Measurements from ENCODE around the gene HSPA8.

The HSPA8 gene

DNA sequence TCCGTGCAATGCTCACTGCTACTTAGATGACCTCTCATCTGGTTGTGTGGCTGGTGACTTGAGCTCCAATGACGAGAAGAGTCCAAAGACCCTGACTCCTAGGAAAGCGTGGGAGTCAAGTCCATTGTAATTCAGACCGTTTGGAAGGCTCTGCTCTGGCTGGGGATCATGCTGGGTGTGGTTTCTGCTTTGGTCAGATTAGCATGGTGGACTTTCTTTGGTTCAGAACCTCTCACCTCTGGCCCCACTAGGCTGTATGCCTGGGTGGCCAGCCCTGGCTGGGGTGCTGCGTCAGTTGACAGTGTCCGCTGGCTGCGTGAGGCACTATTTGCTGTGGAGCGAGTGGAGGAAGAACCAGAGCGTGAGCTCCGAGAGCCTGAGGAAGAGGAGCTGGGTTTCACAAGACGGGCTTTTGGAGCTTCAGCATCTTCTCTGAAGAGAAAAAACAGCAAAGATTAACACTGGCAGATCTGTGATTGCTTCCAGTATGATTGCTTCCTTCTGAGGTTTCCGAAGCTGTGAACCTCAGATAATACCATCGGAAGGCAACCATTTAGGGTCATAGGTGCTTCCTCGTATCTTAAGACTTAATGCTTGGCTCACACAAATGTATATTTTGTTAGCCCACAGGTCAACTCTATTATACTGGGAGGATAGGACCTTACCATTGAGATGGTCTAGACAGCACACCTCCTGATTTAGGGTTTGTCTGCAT, 11.6 kb upstream of the HSPA8 start:
- Histone ChIP-seq H3F3A (ENCODE audit: insufficient read depth, low read length) (peaks cover 23% of the 10 kb centered on the region), H3K4me2 (ENCODE audit: low read depth, low read length) (no peak overlapping the region), H3K27me3 (replicated peaks; ENCODE audit: insufficient read depth, low read length) (no peaks in the 10 kb centered on the region), H3K4me1 (ENCODE audit: low read length) (peaks cover 17% of the 10 kb centered on the region), H4K20me1 (ENCODE audit: insufficient read depth, low read length) (no peaks in the 10 kb centered on the region), H3K79me2 (ENCODE audit: low read length) (peaks cover 20% of the 10 kb centered on the region), H3K9me2 (replicated peaks; ENCODE audit: insufficient read depth, low read length) (no peaks in the 10 kb centered on the region), H3K9ac (ENCODE audit: low read length) (no peak overlapping the region), H3K27ac (ENCODE audit: low read length) (no peak overlapping the region), H3K4me3 (ENCODE audit: low read length) (no peak overlapping the region), H2AFZ (ENCODE audit: low read length) (no peak overlapping the region), H3K36me3 (replicated peaks; ENCODE audit: insufficient read depth, low read length) (no peaks in the 10 kb centered on the region), H3K9me3 (replicated peaks; ENCODE audit: insufficient read depth, low read length) (no peaks in the 10 kb centered on the region)
- DNase-seq = no peak
- TF ChIP-seq EZH2phosphoT487 (IDR thresholded peaks at IDR 0.05; ENCODE audit: low read length) = no peak
- no peak for TF ChIP-seq EZH2 (optimal IDR thresholded peaks at IDR 0.05; ENCODE audit: low read depth, low read length)
- TF ChIP-seq CTCF (IDR thresholded peaks at IDR 0.05; ENCODE audit: low read length) = no peak

DNA sequence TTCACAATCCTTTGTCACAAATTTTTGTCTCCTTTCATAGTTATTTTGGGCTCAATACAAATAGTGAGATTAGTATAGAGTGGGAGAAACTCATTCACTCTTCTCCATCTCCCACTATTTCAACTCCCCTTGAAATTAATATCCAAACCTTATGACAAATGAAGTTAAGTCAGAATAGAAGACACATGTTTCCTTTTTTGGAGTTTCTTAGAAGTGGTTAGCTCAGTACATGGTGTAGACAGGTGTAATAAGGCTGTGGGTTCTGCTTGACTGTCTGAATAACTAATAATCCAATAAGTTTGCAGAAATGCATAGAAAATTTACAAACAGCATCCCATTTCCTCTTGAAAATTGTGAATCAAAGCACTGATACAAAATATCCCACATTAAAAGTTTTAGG, 10.8 kb upstream of the HSPA8 start:
- Histone ChIP-seq H3K27me3 (replicated peaks; ENCODE audit: insufficient read depth, low read length) (no peaks in the 10 kb centered on the region), H3K4me2 (ENCODE audit: low read depth, low read length) (no peak overlapping the region), H3K9me3 (replicated peaks; ENCODE audit: insufficient read depth, low read length) (no peaks in the 10 kb centered on the region), H3K9me2 (replicated peaks; ENCODE audit: insufficient read depth, low read length) (no peaks in the 10 kb centered on the region), H3K79me2 (ENCODE audit: low read length) (peaks cover 20% of the 10 kb centered on the region), H3F3A (ENCODE audit: insufficient read depth, low read length) (peaks cover 26% of the 10 kb centered on the region), H3K4me1 (ENCODE audit: low read length) (peaks cover 19% of the 10 kb centered on the region), H3K27ac (ENCODE audit: low read length) (no peak overlapping the region), H2AFZ (ENCODE audit: low read length) (no peak overlapping the region), H3K9ac (ENCODE audit: low read length) (no peak overlapping the region), H4K20me1 (ENCODE audit: insufficient read depth, low read length) (no peaks in the 10 kb centered on the region), H3K36me3 (replicated peaks; ENCODE audit: insufficient read depth, low read length) (no peaks in the 10 kb centered on the region), H3K4me3 (ENCODE audit: low read length) (no peak overlapping the region)
- DNase-seq = no peak
- TF ChIP-seq EZH2 (optimal IDR thresholded peaks at IDR 0.05; ENCODE audit: low read depth, low read length) (no peak), CTCF (IDR thresholded peaks at IDR 0.05; ENCODE audit: low read length) (no peak), EZH2phosphoT487 (IDR thresholded peaks at IDR 0.05; ENCODE audit: low read length) (no peak)

GRCh38 chr11:123072332-123072761, 10.4 kb upstream of the HSPA8 start:
- Histone ChIP-seq H3F3A (ENCODE audit: insufficient read depth, low read length) (peaks cover 26% of the 10 kb centered on the region), H4K20me1 (ENCODE audit: insufficient read depth, low read length) (no peaks in the 10 kb centered on the region), H3K4me1 (ENCODE audit: low read length) (peaks cover 19% of the 10 kb centered on the region), H3K9ac (ENCODE audit: low read length) (no peak overlapping the region), H3K36me3 (replicated peaks; ENCODE audit: insufficient read depth, low read length) (no peaks in the 10 kb centered on the region), H3K9me3 (replicated peaks; ENCODE audit: insufficient read depth, low read length) (no peaks in the 10 kb centered on the region), H3K4me3 (ENCODE audit: low read length) (no peak overlapping the region), H3K79me2 (ENCODE audit: low read length) (peaks cover 24% of the 10 kb centered on the region), H3K27me3 (replicated peaks; ENCODE audit: insufficient read depth, low read length) (no peaks in the 10 kb centered on the region), H3K27ac (ENCODE audit: low read length) (no peak overlapping the region), H2AFZ (ENCODE audit: low read length) (no peak overlapping the region), H3K4me2 (ENCODE audit: low read depth, low read length) (no peak overlapping the region), H3K9me2 (replicated peaks; ENCODE audit: insufficient read depth, low read length) (no peaks in the 10 kb centered on the region)
- TF ChIP-seq EZH2 (optimal IDR thresholded peaks at IDR 0.05; ENCODE audit: low read depth, low read length) (no peak), EZH2phosphoT487 (IDR thresholded peaks at IDR 0.05; ENCODE audit: low read length) (no peak), CTCF (IDR thresholded peaks at IDR 0.05; ENCODE audit: low read length) (no peak)
- no peak for DNase-seq

Measured in MM.1S (cell line).